Effector CD8-positive, alpha-beta T cell (primary cell): ENCODE results near the gene GDI1.

Experiments
- DNase-seq: peaks from one replicate; lab custom pipeline; 2025; lab: John Stamatoyannopoulos, UW

The GDI1 gene

GRCh38 chrX:154462396-154462795, 25.4 kb downstream of the GDI1 start:
- DNase-seq, result no peak

- DNase-seq, result no peak
Observed at GRCh38 chrX:154463611-154464220, 26.8 kb downstream of the GDI1 start.

GRCh38 chrX:154464806-154465365, 27.9 kb downstream of the GDI1 start:
- no peak for DNase-seq

GRCh38 chrX:154465601-154466000, 28.6 kb downstream of the GDI1 start:
- DNase-seq, result no peak

- DNase-seq, result no peak
Observed at GRCh38 chrX:154466036-154466435, 29.1 kb downstream of the GDI1 start.

GRCh38 chrX:154466907-154467306, 30.0 kb downstream of the GDI1 start:
- no peak for DNase-seq

GRCh38 chrX:154467556-154467955, 30.6 kb downstream of the GDI1 start:
- DNase-seq, result no peak

- no peak for DNase-seq
Observed at GRCh38 chrX:154468217-154468616, 31.3 kb downstream of the GDI1 start.

GRCh38 chrX:154469114-154469513, 32.2 kb downstream of the GDI1 start:
- no peak for DNase-seq

GRCh38 chrX:154469880-154470279, 32.9 kb downstream of the GDI1 start:
- no peak for DNase-seq

GRCh38 chrX:154470434-154470833, 33.5 kb downstream of the GDI1 start:
- DNase-seq, result no peak

- no peak for DNase-seq
Observed at GRCh38 chrX:154470914-154471568, 34.1 kb downstream of the GDI1 start.

GRCh38 chrX:154471839-154472684, 35.1 kb downstream of the GDI1 start:
- no peak for DNase-seq

- no peak for DNase-seq
Observed at GRCh38 chrX:154472685-154473632, 36.0 kb downstream of the GDI1 start.

GRCh38 chrX:154473683-154474082, 36.7 kb downstream of the GDI1 start:
- no peak for DNase-seq

- DNase-seq, result no peak
Observed at GRCh38 chrX:154476821-154477220, 39.9 kb downstream of the GDI1 start.

GRCh38 chrX:154477891-154478477, 41.0 kb downstream of the GDI1 start:
- DNase-seq, result no peak

- DNase-seq, result peak; percentile 87
Observed at GRCh38 chrX:154478728-154479622, 42.0 kb downstream of the GDI1 start, which contains the start of gene LAGE3. LAGE3 (minus strand) TSS chrX:154479281; CDS start chrX:154478915, 366 bp downstream.

- no peak for DNase-seq
Observed at GRCh38 chrX:154481195-154481594, 44.2 kb downstream of the GDI1 start.
